Loucy (cell line): Measurements from ENCODE around the gene LHX6.

ENCODE experiments used
- H2AFZ ChIP-seq: fragments of 200-600 bp; sonication (generic); 2 replicates; pipeline ENCODE4 v1.6.0; 2016; ENCODE audit warnings: antibody characterized with exemption, mild to moderate bottlenecking, low read length, moderate library complexity
- H3F3A ChIP-seq: fragments of 200-600 bp; 2 replicates; pipeline ENCODE4 v1.6.0; 2016; ENCODE audit warnings: antibody characterized with exemption, low read depth, mild to moderate bottlenecking
- H3K27me3 ChIP-seq: fragments of 200-600 bp; sonication (generic); 2 replicates; pipeline ENCODE4 v1.6.1; 2014; ENCODE audit warnings: low read length, mild to moderate bottlenecking; ENCODE audit not compliant: insufficient read depth, poor library complexity, severe bottlenecking
- H3K36me3 ChIP-seq: fragments of 200-600 bp; sonication (generic); 2 replicates; pipeline ENCODE4 v1.6.1; 2016; ENCODE audit warnings: low read length; ENCODE audit not compliant: insufficient read depth
- H3K4me1 ChIP-seq: fragments of 200-600 bp; sonication (generic); 2 replicates; pipeline ENCODE4 v1.5.1; 2014; ENCODE audit warnings: low read length, mild to moderate bottlenecking; ENCODE audit not compliant: insufficient read depth, poor library complexity, severe bottlenecking
- H3K4me2 ChIP-seq: fragments of 200-600 bp; sonication (generic); 2 replicates; pipeline ENCODE4 v1.6.0; 2014; ENCODE audit warnings: antibody characterized with exemption, low read length, low read depth, mild to moderate bottlenecking; ENCODE audit not compliant: poor library complexity, severe bottlenecking
- H3K4me3 ChIP-seq: fragments of 200-600 bp; sonication (generic); 2 replicates; pipeline ENCODE4 v1.5.1; 2014; ENCODE audit warnings: low read length, mild to moderate bottlenecking, mixed read lengths; ENCODE audit not compliant: poor library complexity, severe bottlenecking
- H3K79me2 ChIP-seq: fragments of 200-600 bp; sonication (generic); 2 replicates; pipeline ENCODE4 v1.6.1; 2014; ENCODE audit warnings: low read length; ENCODE audit not compliant: insufficient read depth
- H3K9ac ChIP-seq: fragments of 200-600 bp; sonication (generic); 2 replicates; pipeline ENCODE4 v1.6.0; 2014; ENCODE audit warnings: mild to moderate bottlenecking, low read depth, low read length, moderate library complexity; ENCODE audit not compliant: poor library complexity, severe bottlenecking
- H3K9me2 ChIP-seq: fragments of 200-600 bp; sonication (generic); replicated peaks from 2 replicates; pipeline ENCODE4 v1.6.1; 2016; ENCODE audit warnings: low read depth, low read length, mixed read lengths
- H3K9me3 ChIP-seq: fragments of 200-600 bp; sonication (generic); 2 replicates; pipeline ENCODE4 v1.6.1; 2014; ENCODE audit warnings: mild to moderate bottlenecking, antibody characterized with exemption, low read length, low read depth; ENCODE audit not compliant: insufficient read depth
- H4K20me1 ChIP-seq: fragments of 200-600 bp; sonication (generic); 2 replicates; pipeline ENCODE4 v1.6.0; 2014; ENCODE audit warnings: antibody characterized with exemption, low read length, mild to moderate bottlenecking; ENCODE audit not compliant: insufficient read depth, poor library complexity, severe bottlenecking
- CTCF ChIP-seq: fragments of 200-600 bp; sonication (generic); conservative IDR thresholded peaks from 2 replicates; pipeline ENCODE4 v1.5.1; 2014; ENCODE audit warnings: mild to moderate bottlenecking, antibody characterized with exemption, low read length
- EZH2phosphoT487 ChIP-seq: fragments of 200-600 bp; IDR thresholded peaks from 2 replicates; pipeline ENCODE4 v1.6.1; 2018; ENCODE audit warnings: antibody characterized with exemption, mild to moderate bottlenecking, moderate library complexity, borderline replicate concordance

The LHX6 gene

GRCh38 chr9:122204055-122204454 lies 24.7 kb downstream of the LHX6 start:
- H3K4me1 ChIP-seq = no peaks in the 10 kb centered on the region
- no peak overlapping the region for H3K4me3 ChIP-seq
- H4K20me1 ChIP-seq = no peaks in the 10 kb centered on the region
- H3K9ac ChIP-seq = no peak overlapping the region
- no peak overlapping the region for H2AFZ ChIP-seq
- no peaks in the 10 kb centered on the region for H3F3A ChIP-seq
- no peak overlapping the region for H3K4me2 ChIP-seq
- no peaks in the 10 kb centered on the region for H3K9me2 ChIP-seq
- H3K9me3 ChIP-seq = no peaks in the 10 kb centered on the region
- H3K27me3 ChIP-seq = no peaks in the 10 kb centered on the region
- no peaks in the 10 kb centered on the region for H3K79me2 ChIP-seq
- no peaks in the 10 kb centered on the region for H3K36me3 ChIP-seq
- TF ChIP-seq EZH2phosphoT487 (no peak), CTCF (no peak)

DNA sequence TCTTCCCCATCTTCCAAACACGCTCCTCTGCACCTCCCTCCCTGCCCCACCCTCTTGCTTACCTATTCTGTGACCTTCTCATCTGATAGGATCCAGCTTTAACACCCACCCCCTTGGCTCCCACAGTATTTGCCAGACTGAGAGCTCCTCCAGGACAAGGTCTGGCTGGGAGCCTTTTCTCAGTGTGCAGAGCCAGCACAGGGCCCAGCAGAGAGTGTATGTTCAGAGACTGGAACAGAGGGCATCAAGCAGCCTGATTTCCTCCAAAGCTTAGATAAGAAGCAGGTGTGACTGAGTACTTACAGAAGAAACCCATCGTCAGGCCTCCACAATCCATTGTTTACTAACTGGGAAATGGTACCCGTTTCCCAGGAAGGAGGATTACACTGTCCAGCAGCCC lies 26.6 kb downstream of the LHX6 start:
- Histone ChIP-seq H3K4me2 (no peak overlapping the region), H3K9ac (no peak overlapping the region), H3K9me2 (no peaks in the 10 kb centered on the region), H2AFZ (no peak overlapping the region), H4K20me1 (no peaks in the 10 kb centered on the region), H3K4me1 (no peaks in the 10 kb centered on the region), H3F3A (no peaks in the 10 kb centered on the region), H3K36me3 (no peaks in the 10 kb centered on the region), H3K4me3 (no peak overlapping the region), H3K27me3 (no peaks in the 10 kb centered on the region), H3K79me2 (no peaks in the 10 kb centered on the region), H3K9me3 (no peaks in the 10 kb centered on the region)
- TF ChIP-seq EZH2phosphoT487 (no peak), CTCF (no peak)

DNA sequence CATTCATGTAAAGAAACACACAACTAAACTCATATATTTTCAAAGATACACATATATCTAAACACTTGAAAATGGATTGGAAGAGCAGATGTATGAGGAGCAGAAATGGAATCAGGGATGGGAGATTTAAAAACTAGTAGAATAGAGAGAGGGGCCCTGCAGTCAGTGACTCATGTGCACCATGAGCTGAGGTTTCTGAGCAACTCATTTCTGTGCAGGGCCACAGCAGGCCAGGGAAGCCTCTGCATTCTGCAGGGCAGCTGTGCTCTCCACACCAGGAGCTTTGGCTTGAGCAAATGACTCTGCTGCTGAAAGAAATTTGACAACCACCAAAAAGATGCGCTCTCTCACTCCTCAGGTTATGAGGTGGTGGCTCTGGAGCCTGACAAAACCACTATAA lies 27.1 kb downstream of the LHX6 start:
- H3K36me3 ChIP-seq = no peaks in the 10 kb centered on the region
- no peaks in the 10 kb centered on the region for H3K4me1 ChIP-seq
- no peak overlapping the region for H3K4me2 ChIP-seq
- no peaks in the 10 kb centered on the region for H4K20me1 ChIP-seq
- H3K79me2 ChIP-seq = no peaks in the 10 kb centered on the region
- H3K9me2 ChIP-seq = no peaks in the 10 kb centered on the region
- H3K9me3 ChIP-seq = no peaks in the 10 kb centered on the region
- H3K4me3 ChIP-seq = no peak overlapping the region
- no peak overlapping the region for H2AFZ ChIP-seq
- H3K9ac ChIP-seq = no peak overlapping the region
- no peaks in the 10 kb centered on the region for H3K27me3 ChIP-seq
- TF ChIP-seq EZH2phosphoT487 (no peak), CTCF (no peak)
- no peaks in the 10 kb centered on the region for H3F3A ChIP-seq
